ENCODE results near the gene P2RY13.

P2RY13 gene

DNA sequence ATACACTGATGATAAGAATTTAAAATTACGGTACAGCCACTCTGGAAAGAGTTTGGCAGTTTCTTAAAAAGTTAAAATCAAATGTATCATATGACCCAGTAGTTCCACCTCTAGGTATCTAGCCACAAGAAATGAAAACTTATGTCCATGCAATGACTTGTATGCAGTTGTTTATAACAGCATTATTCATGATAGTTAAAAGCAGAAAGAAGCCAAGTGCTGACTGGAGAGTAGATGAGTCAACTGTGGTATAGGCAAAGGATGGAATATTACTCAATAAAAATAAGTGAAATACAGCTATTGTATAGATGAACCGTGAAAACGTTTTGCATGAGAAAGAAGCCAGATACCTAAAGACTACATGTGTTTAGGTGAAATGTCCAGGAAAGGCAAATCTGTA, 27.6 kb downstream of the P2RY13 start:
- H3K4me3 ChIP-seq (replicated peaks; ENCODE audit: low read depth, low read length), result no peak overlapping the region
- DNase-seq (ENCODE audit: extremely low read depth, low read depth), result no peak
- TF ChIP-seq, protein P1, sequence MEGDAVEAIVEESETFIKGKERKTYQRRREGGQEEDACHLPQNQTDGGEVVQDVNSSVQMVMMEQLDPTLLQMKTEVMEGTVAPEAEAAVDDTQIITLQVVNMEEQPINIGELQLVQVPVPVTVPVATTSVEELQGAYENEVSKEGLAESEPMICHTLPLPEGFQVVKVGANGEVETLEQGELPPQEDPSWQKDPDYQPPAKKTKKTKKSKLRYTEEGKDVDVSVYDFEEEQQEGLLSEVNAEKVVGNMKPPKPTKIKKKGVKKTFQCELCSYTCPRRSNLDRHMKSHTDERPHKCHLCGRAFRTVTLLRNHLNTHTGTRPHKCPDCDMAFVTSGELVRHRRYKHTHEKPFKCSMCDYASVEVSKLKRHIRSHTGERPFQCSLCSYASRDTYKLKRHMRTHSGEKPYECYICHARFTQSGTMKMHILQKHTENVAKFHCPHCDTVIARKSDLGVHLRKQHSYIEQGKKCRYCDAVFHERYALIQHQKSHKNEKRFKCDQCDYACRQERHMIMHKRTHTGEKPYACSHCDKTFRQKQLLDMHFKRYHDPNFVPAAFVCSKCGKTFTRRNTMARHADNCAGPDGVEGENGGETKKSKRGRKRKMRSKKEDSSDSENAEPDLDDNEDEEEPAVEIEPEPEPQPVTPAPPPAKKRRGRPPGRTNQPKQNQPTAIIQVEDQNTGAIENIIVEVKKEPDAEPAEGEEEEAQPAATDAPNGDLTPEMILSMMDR (IDR thresholded peaks at IDR 0.05; ENCODE audit: low read depth, low read length, missing control alignments), result no peak

DNA sequence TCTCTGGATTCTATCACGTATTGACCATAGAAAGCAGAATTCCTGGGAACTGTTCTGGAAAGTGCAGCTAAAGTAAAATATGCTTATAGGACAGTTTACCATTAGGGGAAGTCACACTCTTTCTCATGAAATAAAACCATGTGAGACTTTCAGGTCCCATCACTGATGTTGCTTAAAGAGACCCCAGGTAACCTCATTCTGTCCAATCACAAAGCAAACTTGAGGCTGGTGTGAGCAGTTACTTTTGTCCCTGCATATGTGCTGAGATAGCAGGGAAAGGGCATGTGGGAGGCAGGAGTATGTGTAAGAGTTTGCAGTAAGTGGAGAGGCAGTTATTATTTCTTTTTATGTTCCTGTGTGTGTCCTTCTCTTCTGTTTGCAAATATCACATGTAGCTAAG, 28.8 kb downstream of the P2RY13 start:
- TF ChIP-seq, protein P1 (IDR thresholded peaks at IDR 0.05; ENCODE audit: low read depth, low read length, missing control alignments), result no peak
- no peak overlapping the region for H3K4me3 ChIP-seq (replicated peaks; ENCODE audit: low read depth, low read length)
- DNase-seq (ENCODE audit: extremely low read depth, low read depth), result no peak

DNA sequence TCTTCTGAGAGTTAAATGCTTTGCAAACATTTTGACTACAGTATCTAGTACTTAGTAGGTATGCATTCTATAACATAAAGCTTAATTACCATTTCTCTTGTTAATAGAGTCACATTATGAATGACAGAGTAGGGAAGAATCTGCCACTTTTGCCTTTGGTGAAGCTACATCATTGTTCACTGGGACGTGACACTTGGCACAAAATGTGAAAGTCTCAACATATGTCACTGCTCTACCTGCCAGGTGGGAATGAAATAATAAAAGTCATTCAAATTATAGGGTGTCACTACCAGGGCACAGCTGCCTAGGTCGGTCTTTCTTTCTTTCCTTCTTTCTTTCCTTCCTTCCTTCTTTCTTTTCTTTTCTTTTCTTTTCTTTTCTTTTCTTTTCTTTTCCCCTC, 30.3 kb downstream of the P2RY13 start:
- no peak overlapping the region for H3K4me3 ChIP-seq (replicated peaks; ENCODE audit: low read depth, low read length)
- TF ChIP-seq, protein P1 (IDR thresholded peaks at IDR 0.05; ENCODE audit: low read depth, low read length, missing control alignments), result no peak
- DNase-seq (ENCODE audit: extremely low read depth, low read depth), result no peak

DNA sequence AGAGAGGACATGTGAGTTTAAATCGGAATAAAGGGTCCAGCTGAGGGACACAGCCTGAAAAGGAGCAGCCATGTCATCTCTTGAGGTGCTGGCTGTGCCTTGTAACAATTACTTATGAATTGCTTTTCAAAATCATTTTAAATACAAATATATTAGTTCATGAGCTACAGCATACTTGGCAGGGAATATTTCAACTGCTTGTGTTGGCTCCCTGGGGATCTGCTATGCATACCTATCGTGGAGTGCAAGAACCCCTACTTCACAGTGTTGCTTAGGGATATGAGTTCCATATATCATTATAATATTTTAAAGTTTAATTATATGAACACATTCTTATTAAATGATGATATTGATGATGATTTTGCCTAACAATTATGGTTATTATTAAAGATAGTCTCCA, 31.9 kb downstream of the P2RY13 start:
- TF ChIP-seq, protein P1 (IDR thresholded peaks at IDR 0.05; ENCODE audit: low read depth, low read length, missing control alignments), result no peak
- no peak overlapping the region for H3K4me3 ChIP-seq (replicated peaks; ENCODE audit: low read depth, low read length)
- no peak for DNase-seq (ENCODE audit: extremely low read depth, low read depth)

DNA sequence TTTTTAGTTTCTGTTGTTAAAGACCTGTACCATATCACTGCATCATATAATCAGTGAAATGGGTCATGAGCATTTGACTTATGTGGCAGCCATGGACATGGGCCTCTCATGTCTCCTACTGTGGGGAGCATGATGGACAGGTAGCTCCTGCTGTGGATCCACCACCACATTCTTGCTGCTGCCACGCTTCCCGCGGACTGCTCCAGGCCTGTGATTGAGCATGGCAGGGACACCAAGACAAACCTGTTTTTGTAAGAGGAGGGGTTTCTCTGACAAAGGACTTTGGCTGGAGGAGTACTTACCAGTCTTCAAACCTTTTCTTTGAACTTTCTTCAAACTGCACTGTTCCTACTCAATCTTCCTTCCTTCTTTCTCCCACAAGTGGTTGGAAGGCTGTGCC, 33.1 kb downstream of the P2RY13 start:
- DNase-seq (ENCODE audit: extremely low read depth, low read depth), result no peak
- TF ChIP-seq, protein P1 (IDR thresholded peaks at IDR 0.05; ENCODE audit: low read depth, low read length, missing control alignments), result no peak
- H3K4me3 ChIP-seq (replicated peaks; ENCODE audit: low read depth, low read length), result no peak overlapping the region

DNA sequence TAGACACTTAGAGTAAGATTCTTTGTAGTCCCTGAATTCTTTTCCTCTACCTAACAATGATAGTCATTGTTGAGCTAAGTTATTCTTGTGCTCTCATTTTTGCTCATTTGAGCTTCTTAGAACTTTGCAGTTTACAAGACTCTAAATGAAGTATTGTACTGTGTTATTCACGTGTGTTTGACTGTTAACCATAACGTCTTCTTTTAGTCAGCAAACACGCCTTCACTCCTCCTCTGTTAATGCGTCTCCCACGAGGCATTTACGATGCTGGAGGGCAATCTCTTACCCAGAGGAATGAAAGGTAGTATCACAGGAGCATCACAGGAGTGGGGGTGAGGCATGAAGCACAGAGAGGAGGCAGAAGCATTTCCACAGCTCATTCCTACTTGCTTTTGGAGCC, 36.2 kb downstream of the P2RY13 start:
- DNase-seq (ENCODE audit: extremely low read depth, low read depth), result no peak
- no peak overlapping the region for H3K4me3 ChIP-seq (replicated peaks; ENCODE audit: low read depth, low read length)
- TF ChIP-seq, protein P1 (IDR thresholded peaks at IDR 0.05; ENCODE audit: low read depth, low read length, missing control alignments), result no peak

DNA sequence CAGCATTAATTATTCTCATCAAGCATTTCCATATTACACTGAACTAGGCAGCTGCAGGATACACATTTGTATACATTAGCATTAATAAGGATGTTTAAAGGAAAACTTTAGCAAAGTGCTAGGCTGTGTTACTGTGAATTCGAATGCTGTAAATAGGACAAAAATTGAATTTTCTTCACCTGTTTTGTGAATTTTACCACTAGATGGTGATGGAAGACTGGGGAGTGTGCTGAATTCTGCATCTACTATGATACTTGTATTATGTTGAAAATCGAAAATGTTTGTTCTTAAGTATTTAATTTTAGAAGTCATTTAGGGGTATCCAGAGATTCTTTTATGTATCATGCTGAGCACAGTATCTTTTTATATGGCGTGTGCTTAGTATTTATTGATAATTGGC, 38.7 kb downstream of the P2RY13 start:
- no peak overlapping the region for H3K4me3 ChIP-seq (replicated peaks; ENCODE audit: low read depth, low read length)
- TF ChIP-seq, protein P1 (IDR thresholded peaks at IDR 0.05; ENCODE audit: low read depth, low read length, missing control alignments), result peak; percentile 32
- DNase-seq (ENCODE audit: extremely low read depth, low read depth), result no peak
